Measurements from ENCODE around the gene PPFIA4. TPM values are rescaled to one million over a fixed set of nuclear protein-coding genes. Genes with fewer than 3 reads are reported as not detected.

The PPFIA4 gene
- total RNA-seq, 1 donor from 2014 or later, result 22.2 TPM

DNA sequence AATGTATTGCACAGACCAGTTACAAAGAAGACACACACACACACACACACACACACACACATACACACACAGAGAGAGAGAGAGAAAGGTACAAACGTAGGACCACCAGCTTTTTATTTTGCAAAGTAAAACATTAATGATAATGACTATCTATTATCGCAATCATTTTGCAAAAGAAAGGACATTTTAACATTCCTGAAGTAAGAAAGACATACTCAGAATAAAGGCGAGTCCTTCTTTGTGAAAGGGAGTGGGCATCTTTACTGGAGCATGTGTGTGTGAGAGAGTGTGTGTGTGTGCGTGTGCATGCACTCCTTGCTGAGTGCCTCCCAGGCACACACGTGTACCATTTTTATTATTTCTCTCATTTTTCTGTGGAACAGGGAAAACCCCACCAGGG is 28.4 kb downstream of the PPFIA4 start:
- H3K27ac ChIP-seq, result no peak overlapping the region
- TF ChIP-seq, protein P1, sequence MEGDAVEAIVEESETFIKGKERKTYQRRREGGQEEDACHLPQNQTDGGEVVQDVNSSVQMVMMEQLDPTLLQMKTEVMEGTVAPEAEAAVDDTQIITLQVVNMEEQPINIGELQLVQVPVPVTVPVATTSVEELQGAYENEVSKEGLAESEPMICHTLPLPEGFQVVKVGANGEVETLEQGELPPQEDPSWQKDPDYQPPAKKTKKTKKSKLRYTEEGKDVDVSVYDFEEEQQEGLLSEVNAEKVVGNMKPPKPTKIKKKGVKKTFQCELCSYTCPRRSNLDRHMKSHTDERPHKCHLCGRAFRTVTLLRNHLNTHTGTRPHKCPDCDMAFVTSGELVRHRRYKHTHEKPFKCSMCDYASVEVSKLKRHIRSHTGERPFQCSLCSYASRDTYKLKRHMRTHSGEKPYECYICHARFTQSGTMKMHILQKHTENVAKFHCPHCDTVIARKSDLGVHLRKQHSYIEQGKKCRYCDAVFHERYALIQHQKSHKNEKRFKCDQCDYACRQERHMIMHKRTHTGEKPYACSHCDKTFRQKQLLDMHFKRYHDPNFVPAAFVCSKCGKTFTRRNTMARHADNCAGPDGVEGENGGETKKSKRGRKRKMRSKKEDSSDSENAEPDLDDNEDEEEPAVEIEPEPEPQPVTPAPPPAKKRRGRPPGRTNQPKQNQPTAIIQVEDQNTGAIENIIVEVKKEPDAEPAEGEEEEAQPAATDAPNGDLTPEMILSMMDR (IDR thresholded peaks at IDR 0.05), result no peak

DNA sequence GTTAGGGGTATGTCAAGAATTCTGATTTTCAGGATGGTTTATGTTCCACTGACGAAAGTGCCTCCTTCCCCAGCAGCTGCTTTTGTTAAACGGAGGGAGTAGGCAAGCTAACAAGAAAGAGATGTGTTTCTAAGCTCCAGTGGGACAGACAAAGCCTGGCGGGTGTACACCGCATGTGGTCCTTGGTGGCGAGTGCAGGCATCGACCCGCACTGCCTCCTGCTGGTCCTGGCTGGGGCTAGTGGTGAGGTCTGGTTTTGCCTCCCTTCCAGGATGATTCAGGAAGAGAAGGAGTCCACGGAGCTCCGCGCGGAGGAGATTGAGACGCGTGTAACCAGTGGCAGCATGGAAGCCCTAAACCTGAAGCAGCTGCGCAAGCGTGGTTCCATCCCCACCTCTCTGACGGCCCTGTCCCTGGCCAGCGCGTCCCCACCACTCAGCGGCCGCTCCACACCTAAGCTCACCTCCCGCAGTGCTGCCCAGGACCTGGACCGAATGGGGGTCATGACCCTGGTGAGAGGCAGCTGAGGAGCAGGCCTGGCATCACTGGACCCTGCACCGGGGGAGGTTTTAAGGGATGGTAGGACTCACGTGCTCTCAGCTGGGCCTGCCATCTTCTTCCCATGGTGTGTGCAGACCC is 29.0 kb downstream of the PPFIA4 start:
- no peak overlapping the region for H3K4me3 ChIP-seq
- H3K27ac ChIP-seq, result no peak overlapping the region
- peaks cover 3 to 8% of the 10 kb centered on the region in 2 donors for H3K36me3 ChIP-seq
- H3K27me3 ChIP-seq, result no peaks in the 10 kb centered on the region
- no peaks in the 10 kb centered on the region for H3K4me1 ChIP-seq
- H3K9me3 ChIP-seq, result no peaks in the 10 kb centered on the region
- intact Hi-C loops (cut with DNase I), result no loop called here
- no peak for DNase-seq (ENCODE audit: low spot score in 2 of 2)
- TF ChIP-seq, protein P1 (IDR thresholded peaks at IDR 0.05), result no peak

More for the DNA sequence above, 28.4 kb downstream of the PPFIA4 start:
- Histone ChIP-seq H3K36me3 (peaks cover 3 to 10% of the 10 kb centered on the region in 2 donors), H3K9me3 (no peaks in the 10 kb centered on the region), H3K4me1 (no peaks in the 10 kb centered on the region), H3K27me3 (no peaks in the 10 kb centered on the region), H3K4me3 (no peak overlapping the region)
- DNase-seq (ENCODE audit: low spot score in 2 of 2), result no peak
- intact Hi-C loops (cut with DNase I), result no loop called here

DNA sequence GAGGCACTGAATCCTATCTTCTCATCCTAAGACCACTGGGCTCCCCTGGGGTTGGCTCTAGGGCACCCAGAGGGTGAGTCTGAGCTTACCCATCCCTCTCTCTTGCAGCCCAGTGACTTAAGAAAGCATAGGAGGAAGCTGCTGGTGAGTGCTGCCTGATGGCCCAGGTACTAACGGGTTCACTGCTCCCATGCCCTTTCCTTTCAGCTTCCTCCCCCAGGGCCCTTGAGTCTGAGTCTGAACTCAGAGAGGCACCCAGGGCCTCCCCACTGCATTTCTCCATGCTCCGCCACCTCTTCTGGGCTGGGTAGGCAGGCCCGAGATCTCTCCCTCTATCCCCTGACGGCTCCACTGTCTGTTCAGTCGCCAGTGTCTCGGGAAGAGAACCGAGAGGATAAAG is 29.7 kb downstream of the PPFIA4 start:
- DNase-seq (ENCODE audit: low spot score in 2 of 2), result no peak
- Histone ChIP-seq H3K36me3 (peaks cover 3 to 13% of the 10 kb centered on the region in 2 donors), H3K4me1 (no peaks in the 10 kb centered on the region), H3K9me3 (no peaks in the 10 kb centered on the region), H3K27me3 (no peaks in the 10 kb centered on the region), H3K27ac (no peak overlapping the region), H3K4me3 (no peak overlapping the region)
- intact Hi-C loops (cut with DNase I), result no loop called here
- TF ChIP-seq, protein P1 (IDR thresholded peaks at IDR 0.05), result no peak

DNA sequence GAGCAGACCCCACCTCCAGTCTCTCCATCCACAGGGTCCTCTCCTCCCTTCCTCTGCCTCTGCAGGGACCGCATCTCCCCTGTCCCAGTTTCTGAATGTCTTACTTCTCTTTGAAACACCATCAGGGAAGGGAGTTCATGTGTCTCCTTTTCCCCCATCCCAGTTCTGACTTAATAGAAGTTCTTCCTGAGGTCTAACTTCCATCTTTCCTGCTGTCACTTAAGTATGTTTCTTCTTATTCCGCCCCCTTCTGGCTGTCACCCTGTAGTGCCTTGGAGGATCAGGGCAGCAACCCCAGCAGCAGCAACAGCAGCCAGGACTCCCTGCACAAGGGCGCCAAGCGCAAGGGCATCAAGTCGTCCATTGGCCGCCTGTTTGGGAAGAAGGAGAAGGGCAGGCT is 30.2 kb downstream of the PPFIA4 start:
- no peaks in the 10 kb centered on the region for H3K9me3 ChIP-seq
- DNase-seq (ENCODE audit: low spot score in 2 of 2), result no peak
- intact Hi-C loops (cut with DNase I), result no loop called here
- no peaks in the 10 kb centered on the region for H3K27me3 ChIP-seq
- H3K4me1 ChIP-seq, result no peaks in the 10 kb centered on the region
- TF ChIP-seq, protein P1 (IDR thresholded peaks at IDR 0.05), result no peak
- H3K36me3 ChIP-seq, result peaks cover 3 to 13% of the 10 kb centered on the region in 2 donors
- H3K27ac ChIP-seq, result no peak overlapping the region
- no peak overlapping the region for H3K4me3 ChIP-seq

DNA sequence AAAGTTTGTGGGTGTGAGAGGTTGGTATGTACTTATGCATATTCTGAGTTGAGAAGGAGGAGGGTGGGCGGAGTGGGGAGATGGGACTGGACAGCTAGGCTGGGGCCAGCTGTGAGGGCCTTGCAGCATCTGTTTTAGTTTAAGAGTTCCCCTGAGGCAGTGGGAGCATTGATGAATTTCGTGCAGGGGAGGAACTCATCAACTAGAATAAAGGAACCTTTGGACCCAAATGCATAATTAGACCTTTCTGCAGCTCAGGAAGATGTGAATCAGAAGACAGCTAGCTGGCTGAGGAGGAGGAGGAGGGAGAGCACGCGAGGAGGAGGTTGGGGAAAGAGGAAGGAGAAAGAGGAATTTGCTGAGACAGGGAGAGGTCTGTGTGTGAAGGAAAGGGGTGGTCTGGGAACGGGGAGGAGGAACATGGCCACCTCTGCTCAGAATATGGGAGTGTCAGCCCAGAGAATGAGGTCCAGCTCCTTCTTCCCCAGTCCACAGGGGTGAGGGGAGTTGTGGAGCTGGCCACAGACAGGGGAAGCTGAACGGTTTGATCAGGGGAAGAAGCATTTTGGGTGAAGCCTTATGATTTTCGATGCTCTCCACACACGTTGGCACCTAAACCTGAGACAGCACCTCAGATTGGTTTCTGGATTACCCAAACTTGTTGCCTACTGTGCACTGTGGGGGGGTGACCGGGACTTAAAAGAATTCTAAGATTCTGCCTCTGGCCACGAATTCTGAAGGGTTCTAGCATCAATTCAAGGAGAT is 31.8 kb downstream of the PPFIA4 start:
- H3K27ac ChIP-seq, result no peak overlapping the region
- H3K4me1 ChIP-seq, result no peaks in the 10 kb centered on the region
- TF ChIP-seq, protein P1 (IDR thresholded peaks at IDR 0.05), result no peak
- no peaks in the 10 kb centered on the region for H3K27me3 ChIP-seq
- intact Hi-C loops (cut with DNase I), result no loop called here
- no peak for DNase-seq (ENCODE audit: low spot score in 2 of 2)
- no peaks in the 10 kb centered on the region for H3K9me3 ChIP-seq
- H3K36me3 ChIP-seq, result peaks cover 3 to 13% of the 10 kb centered on the region in 2 donors
- no peak overlapping the region for H3K4me3 ChIP-seq
